Neural cell (in vitro differentiated cells): ENCODE results near the gene ZNF394.

Experiments used
- EZH2 ChIP-seq: fragments of 200-600, 300-800 bp; shearing (Covaris generic), sonication (generic); IDR thresholded peaks from 2 replicates; pipeline ENCODE4 v1.6.1; 2014; ENCODE audit warnings: antibody characterized with exemption, low read length, borderline replicate concordance, mild to moderate bottlenecking; ENCODE audit not compliant: insufficient read depth, poor library complexity, severe bottlenecking
- TF ChIP-seq, protein P1 (sequence below): IDR thresholded peaks from 2 replicates; pipeline ENCODE4 v1.6.1; 2012; ENCODE audit warnings: borderline replicate concordance
- TF ChIP-seq, protein P2 (sequence below): fragments of 450-650 bp; IDR thresholded peaks from 2 replicates; pipeline ENCODE4 v1.5.1; 2014; ENCODE audit warnings: antibody characterized with exemption, mild to moderate bottlenecking, moderate library complexity; ENCODE audit not compliant: poor library complexity, severe bottlenecking

DNA sequence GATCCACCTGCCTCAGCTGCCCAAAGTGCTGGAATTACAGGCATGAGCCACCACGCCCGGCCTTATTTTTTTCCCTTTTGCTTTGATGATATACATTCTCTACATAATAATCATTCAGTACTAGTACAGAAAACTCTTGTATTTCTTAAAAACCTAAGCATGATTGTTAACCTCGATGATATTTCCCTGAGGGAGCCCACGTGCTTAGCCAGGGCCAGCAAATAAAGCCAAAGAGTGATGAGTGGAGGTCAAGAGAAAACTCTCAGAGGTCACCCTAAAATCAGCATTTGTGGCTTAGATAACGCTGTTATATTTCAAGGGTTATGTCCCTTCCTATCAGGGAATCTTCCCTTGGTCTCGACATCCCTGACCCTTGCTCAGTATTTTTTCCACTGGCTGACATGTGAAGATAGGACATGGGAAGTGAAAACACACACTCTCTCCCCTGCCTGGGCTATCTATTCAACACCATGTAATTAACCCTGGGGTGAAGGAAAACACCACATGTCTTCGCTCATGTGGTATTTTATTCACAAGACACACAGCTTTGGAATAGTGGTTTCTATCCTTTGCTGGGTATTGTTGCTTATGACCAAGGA is 39.2 kb upstream of the ZNF394 start:
- TF ChIP-seq, protein P1, sequence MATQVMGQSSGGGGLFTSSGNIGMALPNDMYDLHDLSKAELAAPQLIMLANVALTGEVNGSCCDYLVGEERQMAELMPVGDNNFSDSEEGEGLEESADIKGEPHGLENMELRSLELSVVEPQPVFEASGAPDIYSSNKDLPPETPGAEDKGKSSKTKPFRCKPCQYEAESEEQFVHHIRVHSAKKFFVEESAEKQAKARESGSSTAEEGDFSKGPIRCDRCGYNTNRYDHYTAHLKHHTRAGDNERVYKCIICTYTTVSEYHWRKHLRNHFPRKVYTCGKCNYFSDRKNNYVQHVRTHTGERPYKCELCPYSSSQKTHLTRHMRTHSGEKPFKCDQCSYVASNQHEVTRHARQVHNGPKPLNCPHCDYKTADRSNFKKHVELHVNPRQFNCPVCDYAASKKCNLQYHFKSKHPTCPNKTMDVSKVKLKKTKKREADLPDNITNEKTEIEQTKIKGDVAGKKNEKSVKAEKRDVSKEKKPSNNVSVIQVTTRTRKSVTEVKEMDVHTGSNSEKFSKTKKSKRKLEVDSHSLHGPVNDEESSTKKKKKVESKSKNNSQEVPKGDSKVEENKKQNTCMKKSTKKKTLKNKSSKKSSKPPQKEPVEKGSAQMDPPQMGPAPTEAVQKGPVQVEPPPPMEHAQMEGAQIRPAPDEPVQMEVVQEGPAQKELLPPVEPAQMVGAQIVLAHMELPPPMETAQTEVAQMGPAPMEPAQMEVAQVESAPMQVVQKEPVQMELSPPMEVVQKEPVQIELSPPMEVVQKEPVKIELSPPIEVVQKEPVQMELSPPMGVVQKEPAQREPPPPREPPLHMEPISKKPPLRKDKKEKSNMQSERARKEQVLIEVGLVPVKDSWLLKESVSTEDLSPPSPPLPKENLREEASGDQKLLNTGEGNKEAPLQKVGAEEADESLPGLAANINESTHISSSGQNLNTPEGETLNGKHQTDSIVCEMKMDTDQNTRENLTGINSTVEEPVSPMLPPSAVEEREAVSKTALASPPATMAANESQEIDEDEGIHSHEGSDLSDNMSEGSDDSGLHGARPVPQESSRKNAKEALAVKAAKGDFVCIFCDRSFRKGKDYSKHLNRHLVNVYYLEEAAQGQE = no peak
- TF ChIP-seq, protein P2, sequence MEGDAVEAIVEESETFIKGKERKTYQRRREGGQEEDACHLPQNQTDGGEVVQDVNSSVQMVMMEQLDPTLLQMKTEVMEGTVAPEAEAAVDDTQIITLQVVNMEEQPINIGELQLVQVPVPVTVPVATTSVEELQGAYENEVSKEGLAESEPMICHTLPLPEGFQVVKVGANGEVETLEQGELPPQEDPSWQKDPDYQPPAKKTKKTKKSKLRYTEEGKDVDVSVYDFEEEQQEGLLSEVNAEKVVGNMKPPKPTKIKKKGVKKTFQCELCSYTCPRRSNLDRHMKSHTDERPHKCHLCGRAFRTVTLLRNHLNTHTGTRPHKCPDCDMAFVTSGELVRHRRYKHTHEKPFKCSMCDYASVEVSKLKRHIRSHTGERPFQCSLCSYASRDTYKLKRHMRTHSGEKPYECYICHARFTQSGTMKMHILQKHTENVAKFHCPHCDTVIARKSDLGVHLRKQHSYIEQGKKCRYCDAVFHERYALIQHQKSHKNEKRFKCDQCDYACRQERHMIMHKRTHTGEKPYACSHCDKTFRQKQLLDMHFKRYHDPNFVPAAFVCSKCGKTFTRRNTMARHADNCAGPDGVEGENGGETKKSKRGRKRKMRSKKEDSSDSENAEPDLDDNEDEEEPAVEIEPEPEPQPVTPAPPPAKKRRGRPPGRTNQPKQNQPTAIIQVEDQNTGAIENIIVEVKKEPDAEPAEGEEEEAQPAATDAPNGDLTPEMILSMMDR = no peak
- TF ChIP-seq EZH2 = no peak
